HepG2 (cell line): ENCODE results near the gene GUCY2D. TPM values are rescaled to one million over a fixed set of nuclear protein-coding genes. Genes with fewer than 3 reads are reported as not detected.

Experiments used
- ATAC-seq: fragments of 200-7000 bp; cut with Tn5 transposase; 3 replicates; pipeline ENCODE4 v1.9.1; 2020; ENCODE audit warnings: mild to moderate bottlenecking, moderate library complexity
- BruUV-seq: library from RNA; stranded (reverse); fragments of 400-500 nt; replicated peaks from 2 replicates; lab custom pipeline; 2021; lab: Mats Ljungman, UMichigan
- CTCF ChIA-PET: fragments of 300-600 bp; formaldehyde crosslinking; extraction: SDS; loops from one replicate; lab custom pipeline; 2021; ENCODE audit warnings: low total read pairs, inconsistent platforms, low intra/inter-chr PET ratio; lab: Yijun Ruan, JAX
- POLR2A ChIA-PET: fragments of 350-600 bp; sonication (Branson Sonifier 250); formaldehyde crosslinking; loops from one replicate; lab custom pipeline; 2020; ENCODE audit warnings: antibody characterized with exemption, inconsistent platforms; lab: Yijun Ruan, JAX
- DNase-seq: peaks from one replicate; pipeline ENCODE4 v3.0.0-alpha.2; 2015; ENCODE audit warnings: low spot score
- FAIRE-seq: peaks from 3 replicates; lab custom pipeline; 2011; peaks lifted over from hg19 to GRCh38; lab: Jason Lieb, UNC
- H2AFZ ChIP-seq: one replicate; pipeline ENCODE4 v1.6.1; 2011; ENCODE audit warnings: low read length, inconsistent platforms
- H3K27ac ChIP-seq: fragments of 300-600 bp; 3 replicates; pipeline ENCODE4 v1.8.0; 2011; ENCODE audit warnings: mixed run types, mild to moderate bottlenecking, mixed read lengths, low read length, inconsistent platforms; ENCODE audit not compliant: insufficient read depth; ENCODE audit errors: extremely low read length
- H3K27me3 ChIP-seq, 2 experiments: fragments of 200-600 bp in 1 of 2; 2 replicates in 1 of 2; 3 replicates in 1 of 2; pipeline versions ENCODE4 v1.6.0 to v1.8.0; 2011; ENCODE audit warnings: low read length in 2 of 2, mild to moderate bottlenecking in 2 of 2, moderate library complexity in 2 of 2, inconsistent platforms in 1 of 2; ENCODE audit not compliant: insufficient read depth in 2 of 2, control insufficient read depth in 1 of 2
- H3K36me3 ChIP-seq, 2 experiments: fragments of 200-600 bp in 1 of 2; replicated peaks in 1 of 2; 2 replicates in 1 of 2; 3 replicates in 1 of 2; pipeline versions ENCODE4 v1.5.1 to v1.8.0; 2011; ENCODE audit warnings: low read length in 2 of 2, inconsistent platforms in 1 of 2; ENCODE audit not compliant: insufficient read depth in 2 of 2, control insufficient read depth in 1 of 2
- H3K4me1 ChIP-seq: 2 replicates; pipeline ENCODE4 v1.5.1; 2012; ENCODE audit warnings: low read length, inconsistent platforms; ENCODE audit not compliant: insufficient read depth
- H3K4me2 ChIP-seq: 2 replicates; pipeline ENCODE4 v1.6.0; 2011; ENCODE audit warnings: low read depth, low read length, inconsistent platforms
- H3K4me3 ChIP-seq, 3 experiments: fragments of 200-600 bp in 1 of 3; sonication (generic), shearing (Covaris generic) in 1 of 3; replicated peaks in 1 of 3; 2 replicates each; pipeline ENCODE4 v1.5.1; 2011 to 2016; ENCODE audit warnings: low read length in 3 of 3, inconsistent platforms in 2 of 3, low read depth in 2 of 3, mild to moderate bottlenecking in 2 of 3, control low read depth in 1 of 3, mixed read lengths in 1 of 3; ENCODE audit not compliant: insufficient read depth in 1 of 3
- H3K79me2 ChIP-seq: one replicate; pipeline ENCODE4 v1.6.1; 2011; ENCODE audit warnings: low read length, inconsistent platforms; ENCODE audit not compliant: insufficient read depth
- H3K9ac ChIP-seq: 2 replicates; pipeline ENCODE4 v1.6.0; 2011; ENCODE audit warnings: mild to moderate bottlenecking, low read depth, low read length, inconsistent platforms; ENCODE audit not compliant: insufficient read depth
- H3K9me3 ChIP-seq: 2 replicates; pipeline ENCODE4 v1.5.1; 2012; ENCODE audit warnings: mild to moderate bottlenecking, low read length
- H4K20me1 ChIP-seq: 2 replicates; pipeline ENCODE4 v1.6.0; 2011; ENCODE audit warnings: inconsistent platforms, mild to moderate bottlenecking, low read length, moderate library complexity; ENCODE audit not compliant: insufficient read depth
- FOXJ3 ChIP-seq: sonication (generic); formaldehyde crosslinking; IDR thresholded peaks from 2 replicates; pipeline ENCODE4 v1.4.0; 2020; ENCODE audit warnings: missing genetic modification reagents, mild to moderate bottlenecking, borderline replicate concordance
- HMGA1 ChIP-seq: sonication (generic); formaldehyde crosslinking; conservative IDR thresholded peaks from 2 replicates; pipeline ENCODE4 v1.4.0; 2020; ENCODE audit warnings: missing genetic modification reagents
- HOXD1 ChIP-seq: sonication (generic); formaldehyde crosslinking; IDR thresholded peaks from 2 replicates; pipeline ENCODE4 v1.5.0; 2020; ENCODE audit warnings: missing genetic modification reagents
- MIER3 ChIP-seq: IDR thresholded peaks from 2 replicates; pipeline ENCODE4 v1.6.1; 2016; ENCODE audit warnings: missing compliant biosample characterization, borderline replicate concordance
- NFIC ChIP-seq: IDR thresholded peaks from 2 replicates; pipeline ENCODE4 v1.6.1; 2012; ENCODE audit warnings: mild to moderate bottlenecking, low read length, inconsistent platforms
- PRDM15 ChIP-seq: sonication (generic); formaldehyde crosslinking; IDR thresholded peaks from 2 replicates; pipeline ENCODE4 v1.4.0; 2020; ENCODE audit warnings: missing genetic modification reagents
- SMAD9 ChIP-seq: sonication (generic); formaldehyde crosslinking; IDR thresholded peaks from 2 replicates; pipeline ENCODE4 v1.5.1; 2020; ENCODE audit warnings: mild to moderate bottlenecking, missing genetic modification reagents
- WGBS: methylation state at CpG from one replicate; pipeline ENCODE4 v1.1.6; 2017; ENCODE audit warnings: low lambda C conversion rate; 5-methylcytosine and 5-hydroxymethylcytosine counted together
- in situ Hi-C: cut with HindIII; loops from 2 replicates; pipeline ENCODE4 v1.10.0; 2017; ENCODE audit warnings: low pct_unique_long_range_greater_than_20kb; ENCODE audit not compliant: extremely low pct_ligation_motif_present
- intact Hi-C: fragments of 100-400 bp; cut with micrococcal nuclease; formaldehyde crosslinking; loops from one replicate; pipeline ENCODE4 v1.10.0; 2022; ENCODE audit not compliant: unreplicated experiment
- polyA plus RNA-seq, 8 experiments: library from polyadenylated mRNA; depleted of rRNA in 3 of 8; stranded (reverse) in 7 of 8; unstranded in 1 of 8; fragments of >200 nt; fragmentation: Illumina TruSeq in 4 of 8; extraction: Trizol in 4 of 8; gene quantifications; 2 replicates each; pipeline versions ENCODE4 v1.2.1 to v1.2.3, GENCODE V29; 2011 to 2016; ENCODE audit warnings: low read depth in 4 of 8, missing spikeins in 1 of 8, mixed read lengths in 1 of 8; ENCODE audit not compliant: insufficient read depth in 1 of 8
- total RNA-seq, 5 experiments: library from RNA; depleted of rRNA; stranded (reverse); fragments of >200 nt; fragmentation: Illumina TruSeq; extraction: Trizol; gene quantifications; 2 replicates each; pipeline ENCODE4 v1.2.3, GENCODE V29; 2016; ENCODE audit warnings: low read depth in 1 of 5

GUCY2D gene
- total and polyA plus RNA-seq, 2 of the 13 experiments (the other 11 are each of a cell fraction or from before 2014, with no cell fraction given) = not detected

DNA sequence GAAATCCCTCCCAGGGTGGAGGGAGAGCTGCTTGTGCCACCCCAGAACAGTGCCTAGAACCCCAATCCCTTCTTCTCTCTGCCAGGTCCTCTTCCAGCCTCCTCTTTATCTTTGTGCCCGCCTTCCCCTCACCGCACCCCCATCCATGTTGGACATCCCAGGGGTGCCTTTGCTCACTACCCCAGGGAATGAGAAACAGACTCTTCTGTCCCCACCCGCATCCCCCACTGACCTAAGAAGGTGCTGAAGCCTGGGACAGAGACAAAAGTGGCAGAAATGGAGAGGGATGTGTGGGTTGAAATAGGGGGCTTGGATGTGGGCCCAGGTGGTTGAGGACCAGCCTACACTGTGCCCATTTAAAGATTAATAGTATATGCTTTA, 53.4 kb downstream of the GUCY2D start:
- ATAC-seq = peak; percentile 21; the same call in 2 of the 3 replicates
- BruUV-seq = no TSS peak

More for the DNA sequence above, 53.4 kb downstream of the GUCY2D start:
- DNase-seq (no peak), FAIRE-seq (no peak)
- peak overlapping the region in 1 of 3 experiments; percentile 45; a peak in 1 of 6 replicates for H3K4me3 ChIP-seq
- no peaks in the 10 kb centered on the region for H3K9me3 ChIP-seq
- peak overlapping the region; percentile 92 for H3K27ac ChIP-seq
- peaks cover 3 to 45% of the 10 kb centered on the region in 2 experiments; a peak in 4 of 5 replicates for H3K27me3 ChIP-seq
- CTCF ChIA-PET = interaction anchor here (1.2 to 2.9 kb wide), 3 partner anchors 15 to 143 kb away, joined by 3 to 15 read pairs (median 13); no protein-coding TSS in a partner anchor
- WGBS = 54% methylated on average over 3 of the region's 3 CpGs
- in situ Hi-C loops = no loop called here
- TF ChIP-seq HMGA1 = no peak
- no peak for TF ChIP-seq PRDM15 (CRISPR knock-in tag)
- TF ChIP-seq NFIC = no peak
- TF ChIP-seq FOXJ3 (CRISPR knock-in tag) = no peak
- TF ChIP-seq MIER3 (CRISPR knock-in tag) = no peak
- TF ChIP-seq HOXD1 = no peak
- no peak for TF ChIP-seq SMAD9 (CRISPR knock-in tag)
- no peaks in the 10 kb centered on the region for H3K36me3 ChIP-seq
- POLR2A ChIA-PET = interaction anchor here (1.0 to 2.2 kb wide), 9 partner anchors 8 to 726 kb away, joined by 3 to 9 read pairs (median 6); partner anchors contain the start of genes CNTROB, NEURL4, RNF227 and TRAPPC1
- intact Hi-C loops = loop anchor here (2.0 kb wide), 2 partner anchors 39 to 143 kb away; no protein-coding TSS in a partner anchor
- peak overlapping the region; percentile 81 for H3K4me2 ChIP-seq
- H2AFZ ChIP-seq = no peak overlapping the region
- H3K4me1 ChIP-seq = peaks cover 56% of the 10 kb centered on the region
- H3K79me2 ChIP-seq = no peaks in the 10 kb centered on the region
- peaks cover 26% of the 10 kb centered on the region for H4K20me1 ChIP-seq
- H3K9ac ChIP-seq = peak overlapping the region; percentile 35; the same call in 1 of the 2 replicates
